ENCODE measurements around the gene ALPK3.

The ALPK3 gene

GRCh38 chr15:84898761-84899160 lies 81.6 kb downstream of the ALPK3 start:
- H3K27ac ChIP-seq = no peak overlapping the region
- no peak overlapping the region for H3K4me3 ChIP-seq (ENCODE audit: low read depth, low read length)
- H3K4me1 ChIP-seq = no peaks in the 10 kb centered on the region
- H3K27me3 ChIP-seq (ENCODE audit: control insufficient read depth, insufficient read depth, low read length) = no peaks in the 10 kb centered on the region
- H3K9me3 ChIP-seq (ENCODE audit: control insufficient read depth, low read length) = no peaks in the 10 kb centered on the region
- no peak overlapping the region for H3K4me2 ChIP-seq (ENCODE audit: low read length)
- no peak for TF ChIP-seq CTCF (IDR thresholded peaks at IDR 0.05)
- H3K79me2 ChIP-seq = no peaks in the 10 kb centered on the region
- H3K9ac ChIP-seq = no peak overlapping the region
- no peak overlapping the region for H2AFZ ChIP-seq
- H3K36me3 ChIP-seq (ENCODE audit: control insufficient read depth, insufficient read depth, low read length) = no peaks in the 10 kb centered on the region

DNA sequence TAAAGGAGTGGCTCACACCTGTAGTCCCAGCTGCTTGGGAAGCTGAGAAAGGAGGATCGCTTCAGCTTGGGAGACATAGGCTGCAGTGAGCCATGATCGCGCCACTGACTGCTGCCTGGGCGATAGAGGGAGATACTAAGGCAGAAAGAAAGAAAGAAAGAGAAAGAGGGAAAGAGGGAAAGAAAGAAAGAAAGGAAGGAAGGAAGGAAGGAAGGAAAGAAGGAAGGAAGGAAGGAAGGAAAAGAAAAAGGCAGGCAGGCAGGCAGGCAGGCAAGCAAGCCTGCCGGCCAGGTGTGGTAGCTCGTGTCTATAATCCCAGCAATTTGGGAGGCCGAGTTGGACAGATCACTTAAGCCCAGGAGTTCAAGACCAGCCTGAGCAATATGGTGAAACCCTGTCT lies 82.6 kb downstream of the ALPK3 start:
- no peaks in the 10 kb centered on the region for H3K4me1 ChIP-seq
- no peak for TF ChIP-seq CTCF (IDR thresholded peaks at IDR 0.05)
- no peak overlapping the region for H3K4me3 ChIP-seq (ENCODE audit: low read depth, low read length)

GRCh38 chr15:84901540-84901939 lies 84.4 kb downstream of the ALPK3 start:
- H3K27ac ChIP-seq = no peak overlapping the region
- H3K4me1 ChIP-seq = no peaks in the 10 kb centered on the region
- H3K9ac ChIP-seq = no peak overlapping the region
- no peak overlapping the region for H2AFZ ChIP-seq
- H3K36me3 ChIP-seq (ENCODE audit: control insufficient read depth, insufficient read depth, low read length) = no peaks in the 10 kb centered on the region
- no peak overlapping the region for H3K4me2 ChIP-seq (ENCODE audit: low read length)
- H3K27me3 ChIP-seq (ENCODE audit: control insufficient read depth, insufficient read depth, low read length) = no peaks in the 10 kb centered on the region
- H3K79me2 ChIP-seq = no peaks in the 10 kb centered on the region
- no peaks in the 10 kb centered on the region for H3K9me3 ChIP-seq (ENCODE audit: control insufficient read depth, low read length)
- no peak for TF ChIP-seq CTCF (IDR thresholded peaks at IDR 0.05)
- no peak overlapping the region for H3K4me3 ChIP-seq (ENCODE audit: low read depth, low read length)

More for the DNA sequence above, 82.6 kb downstream of the ALPK3 start:
- Histone ChIP-seq H3K27me3 (ENCODE audit: control insufficient read depth, insufficient read depth, low read length) (no peaks in the 10 kb centered on the region), H3K9ac (no peak overlapping the region), H3K79me2 (no peaks in the 10 kb centered on the region), H3K27ac (no peak overlapping the region), H3K4me2 (ENCODE audit: low read length) (no peak overlapping the region), H3K9me3 (ENCODE audit: control insufficient read depth, low read length) (no peaks in the 10 kb centered on the region), H2AFZ (no peak overlapping the region), H3K36me3 (ENCODE audit: control insufficient read depth, insufficient read depth, low read length) (no peaks in the 10 kb centered on the region)

DNA sequence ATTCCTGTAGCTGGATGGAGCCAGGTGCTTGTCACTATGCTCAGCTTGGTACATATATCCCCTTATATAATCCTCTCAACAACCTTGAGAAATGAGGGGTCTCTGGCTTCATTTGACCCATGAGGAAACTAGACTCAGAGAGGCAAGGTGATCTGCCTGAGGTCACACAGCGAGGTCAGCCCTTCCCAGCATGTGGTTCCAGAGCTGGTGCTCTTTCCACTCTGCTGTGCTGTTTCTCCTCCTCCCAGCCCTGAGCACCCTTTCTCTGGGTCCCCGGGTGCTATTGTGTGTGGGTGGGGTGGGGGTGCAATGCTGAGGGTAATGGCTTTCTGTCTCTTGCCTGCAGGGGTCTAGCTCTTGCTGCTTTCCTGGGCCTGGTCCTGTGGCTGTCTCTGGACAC lies 86.6 kb downstream of the ALPK3 start:
- no peak overlapping the region for H3K27ac ChIP-seq
- H3K4me2 ChIP-seq (ENCODE audit: low read length) = no peak overlapping the region
- no peaks in the 10 kb centered on the region for H3K27me3 ChIP-seq (ENCODE audit: control insufficient read depth, insufficient read depth, low read length)
- H3K9me3 ChIP-seq (ENCODE audit: control insufficient read depth, low read length) = no peaks in the 10 kb centered on the region
- H3K36me3 ChIP-seq (ENCODE audit: control insufficient read depth, insufficient read depth, low read length) = no peaks in the 10 kb centered on the region
- H3K4me3 ChIP-seq (ENCODE audit: low read depth, low read length) = no peak overlapping the region
- H3K4me1 ChIP-seq = no peaks in the 10 kb centered on the region
- no peak overlapping the region for H3K9ac ChIP-seq
- TF ChIP-seq CTCF (IDR thresholded peaks at IDR 0.05) = no peak
- H2AFZ ChIP-seq = no peak overlapping the region
- no peaks in the 10 kb centered on the region for H3K79me2 ChIP-seq

DNA sequence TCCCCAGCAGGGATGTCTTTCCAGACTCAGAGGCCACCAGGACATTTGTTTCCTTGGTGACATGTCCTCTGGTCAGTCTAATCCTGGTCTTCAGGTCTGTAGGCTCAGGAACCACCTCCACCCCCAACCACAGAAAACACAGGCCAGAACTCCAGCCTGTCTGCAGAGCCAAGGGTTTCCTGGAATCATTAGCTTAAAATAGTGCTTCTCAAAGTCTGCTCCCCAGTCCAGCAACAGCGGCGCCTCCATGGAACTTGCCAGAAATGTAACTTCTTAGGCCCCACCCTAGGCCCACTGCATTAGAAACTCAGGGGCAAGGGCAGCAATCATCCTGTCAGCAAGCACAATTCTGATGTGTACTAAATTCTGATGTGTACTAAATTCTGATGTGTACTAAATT lies 87.3 kb downstream of the ALPK3 start:
- H3K79me2 ChIP-seq = no peaks in the 10 kb centered on the region
- TF ChIP-seq CTCF (IDR thresholded peaks at IDR 0.05) = no peak
- no peaks in the 10 kb centered on the region for H3K36me3 ChIP-seq (ENCODE audit: control insufficient read depth, insufficient read depth, low read length)
- H3K9ac ChIP-seq = no peak overlapping the region
- H3K4me2 ChIP-seq (ENCODE audit: low read length) = no peak overlapping the region
- H3K27ac ChIP-seq = no peak overlapping the region
- peak overlapping the region; percentile 38 for H2AFZ ChIP-seq
- peaks cover 5% of the 10 kb centered on the region for H3K4me1 ChIP-seq
- no peaks in the 10 kb centered on the region for H3K9me3 ChIP-seq (ENCODE audit: control insufficient read depth, low read length)
- no peaks in the 10 kb centered on the region for H3K27me3 ChIP-seq (ENCODE audit: control insufficient read depth, insufficient read depth, low read length)
- no peak overlapping the region for H3K4me3 ChIP-seq (ENCODE audit: low read depth, low read length)
